Type B pancreatic cell (in vitro differentiated cells): Measurements from ENCODE around the gene BACE2. TPM values are rescaled to one million over a fixed set of nuclear protein-coding genes. Genes with fewer than 3 reads are reported as not detected.

Experiments
- DNase-seq: peaks from one replicate; pipeline ENCODE4 v3.0.0; 2021; ENCODE audit warnings: mixed read lengths; ENCODE audit not compliant: unreplicated experiment; ENCODE audit errors: extremely low spot score
- H3K27ac Mint-ChIP-seq: 2 replicates; pipeline ENCODE4 v1.8.0; 2021; ENCODE audit warnings: mild to moderate bottlenecking, mixed read lengths
- H3K27me3 Mint-ChIP-seq: 2 replicates; pipeline ENCODE4 v1.8.0; 2021; ENCODE audit warnings: mixed read lengths
- H3K36me3 Mint-ChIP-seq: 2 replicates; pipeline ENCODE4 v1.8.0; 2021; ENCODE audit warnings: mixed read lengths
- H3K4me1 Mint-ChIP-seq: one replicate; pipeline ENCODE4 v1.8.0; 2021; ENCODE audit warnings: mixed read lengths; ENCODE audit not compliant: unreplicated experiment
- H3K4me3 Mint-ChIP-seq: 2 replicates; pipeline ENCODE4 v1.8.0; 2021; ENCODE audit warnings: mild to moderate bottlenecking, mixed read lengths
- H3K9me3 Mint-ChIP-seq: 2 replicates; pipeline ENCODE4 v1.8.0; 2021; ENCODE audit warnings: mixed read lengths
- CTCF ChIP-seq: fragments of 200-600 bp; sonication (generic); conservative IDR thresholded peaks from 2 replicates; pipeline ENCODE4 v1.5.0; 2021; ENCODE audit warnings: antibody characterized with exemption, mild to moderate bottlenecking
- total RNA-seq: library from RNA; stranded (reverse); gene quantifications from 2 replicates; pipeline ENCODE4 v1.2.1, GENCODE V29; 2021; ENCODE audit warnings: low replicate concordance

BACE2 gene
- total RNA-seq, 1 donor from 2014 or later, result 29.8 TPM

GRCh38 chr21:41164981-41165655 is 2.8 kb upstream of the BACE2 start:
- no peaks in the 10 kb centered on the region for H3K9me3 Mint-ChIP-seq
- H3K4me3 Mint-ChIP-seq, result peak overlapping the region; percentile 71
- peak overlapping the region; percentile 45 for H3K27ac Mint-ChIP-seq
- H3K27me3 Mint-ChIP-seq, result peaks cover 11% of the 10 kb centered on the region
- no peaks in the 10 kb centered on the region for H3K4me1 Mint-ChIP-seq
- TF ChIP-seq CTCF, result no peak
- DNase-seq, result no peak
- H3K36me3 Mint-ChIP-seq, result no peaks in the 10 kb centered on the region

GRCh38 chr21:41166884-41167283 is 1.1 kb upstream of the BACE2 start:
- Mint-ChIP-seq H3K27me3 (peaks cover 13% of the 10 kb centered on the region), H3K4me3 (peak overlapping the region; percentile 71), H3K9me3 (no peaks in the 10 kb centered on the region), H3K4me1 (peaks cover 4% of the 10 kb centered on the region), H3K27ac (peak overlapping the region; percentile 29), H3K36me3 (no peaks in the 10 kb centered on the region)
- TF ChIP-seq CTCF, result no peak
- DNase-seq, result no peak

- peaks cover 11% of the 10 kb centered on the region for H3K4me1 Mint-ChIP-seq
- no peaks in the 10 kb centered on the region for H3K36me3 Mint-ChIP-seq
- no peak for TF ChIP-seq CTCF
- peaks cover 12% of the 10 kb centered on the region for H3K27me3 Mint-ChIP-seq
- peak overlapping the region; percentile 84 for H3K27ac Mint-ChIP-seq
- peak overlapping the region; percentile 93 for H3K4me3 Mint-ChIP-seq
- H3K9me3 Mint-ChIP-seq, result no peaks in the 10 kb centered on the region
- no peak for DNase-seq
Observed at GRCh38 chr21:41168391-41169257, 664 bp downstream of the BACE2 start.

- Mint-ChIP-seq H3K4me1 (peaks cover 11% of the 10 kb centered on the region), H3K4me3 (peak overlapping the region; percentile 93)
Observed at GRCh38 chr21:41169258-41169576, 1.3 kb downstream of the BACE2 start.

GRCh38 chr21:41169701-41170100 is 1.7 kb downstream of the BACE2 start:
- no peak for TF ChIP-seq CTCF
- Mint-ChIP-seq H3K27ac (no peak overlapping the region), H3K27me3 (peaks cover 12% of the 10 kb centered on the region), H3K4me3 (peak overlapping the region; percentile 93), H3K36me3 (no peaks in the 10 kb centered on the region), H3K9me3 (no peaks in the 10 kb centered on the region), H3K4me1 (peaks cover 11% of the 10 kb centered on the region)
- no peak for DNase-seq

More at GRCh38 chr21:41169258-41169576, 1.3 kb downstream of the BACE2 start:
- Mint-ChIP-seq H3K27me3 (peaks cover 12% of the 10 kb centered on the region), H3K36me3 (no peaks in the 10 kb centered on the region), H3K27ac (peak overlapping the region; percentile 84), H3K9me3 (no peaks in the 10 kb centered on the region)
- no peak for DNase-seq
- TF ChIP-seq CTCF, result no peak
